Fibroblast of lung (primary cell): ENCODE measurements around the gene TPRG1L.

Experiments
- CTCF ChIP-seq, 2 donors: IDR thresholded peaks in 1 of 2; conservative IDR thresholded peaks in 1 of 2; 1 replicate in 1 of 2; 2 replicates in 1 of 2; pipeline ENCODE4 v1.5.1; 2011 to 2012; ENCODE audit warnings: low read length in 2 of 2, control low read depth in 1 of 2, inconsistent platforms in 1 of 2, low read depth in 1 of 2, mild to moderate bottlenecking in 1 of 2
- EZH2 ChIP-seq: IDR thresholded peaks from 2 replicates; pipeline ENCODE4 v1.5.1; 2012; ENCODE audit warnings: low read length, control low read depth, mild to moderate bottlenecking; ENCODE audit errors: missing control alignments

GRCh38 chr1:3632298-3632697, 7.5 kb downstream of the TPRG1L start:
- TF ChIP-seq EZH2, result no peak
- TF ChIP-seq CTCF (conservative IDR thresholded peaks at IDR 0.05 in 1 of 2, IDR thresholded peaks at IDR 0.05 in 1 of 2; ENCODE audit: low read depth in 1 of 2, low read length in 2 of 2), result no peak
